Endothelial cell of umbilical vein (primary cell): Measurements from ENCODE around the gene SRCIN1. TPM values are rescaled to one million over a fixed set of nuclear protein-coding genes. Genes with fewer than 3 reads are reported as not detected.

Experiments
- BruUV-seq: library from RNA; stranded (reverse); fragments of 400-500 nt; replicated peaks from 2 replicates; lab custom pipeline; 2021; lab: Mats Ljungman, UMichigan
- CTCF ChIA-PET: fragments of 300-600, 350-600 bp; sonication (Branson Sonifier 250); formaldehyde crosslinking; loops from one replicate; lab custom pipeline; 2021; ENCODE audit warnings: antibody characterized with exemption, inconsistent platforms; lab: Charles Lee
- POLR2A ChIA-PET: fragments of 300-600, 350-600 bp; sonication (Branson Sonifier 250); formaldehyde crosslinking; loops from one replicate; lab custom pipeline; 2021; ENCODE audit warnings: antibody characterized with exemption, inconsistent platforms; lab: Charles Lee
- DNase-seq: peaks from one replicate; pipeline ENCODE4 v3.0.0-alpha.2; 2011; ENCODE audit warnings: low read depth, low spot score
- FAIRE-seq: peaks from 2 replicates; lab custom pipeline; 2011; peaks lifted over from hg19 to GRCh38; lab: Jason Lieb, UNC
- H2AFZ ChIP-seq: 2 replicates; pipeline ENCODE4 v1.6.0; 2012; ENCODE audit warnings: low read depth, low read length, control low read depth, inconsistent platforms
- H3K27ac ChIP-seq: 2 replicates; pipeline ENCODE4 v1.5.1; 2011; ENCODE audit warnings: low read depth, mild to moderate bottlenecking, control low read depth, low read length, moderate library complexity; ENCODE audit not compliant: insufficient read depth
- H3K27me3 ChIP-seq, 2 experiments: 2 replicates each; pipeline versions ENCODE4 v1.6.0 to v1.6.1; 2011; ENCODE audit warnings: low read length in 2 of 2, mixed read lengths in 1 of 2; ENCODE audit not compliant: control insufficient read depth in 2 of 2, insufficient read depth in 2 of 2
- H3K36me3 ChIP-seq, 2 experiments: 2 replicates in 1 of 2; 3 replicates in 1 of 2; pipeline ENCODE4 v1.5.1; 2011; ENCODE audit warnings: low read length in 2 of 2, mild to moderate bottlenecking in 1 of 2, moderate library complexity in 1 of 2; ENCODE audit not compliant: control insufficient read depth in 2 of 2, insufficient read depth in 2 of 2; ENCODE audit errors: extremely low read depth in 1 of 2
- H3K4me1 ChIP-seq: 3 replicates; pipeline ENCODE4 v1.5.1; 2011; ENCODE audit warnings: mild to moderate bottlenecking, low read length; ENCODE audit not compliant: control insufficient read depth, insufficient read depth; ENCODE audit errors: extremely low read depth
- H3K4me2 ChIP-seq: 2 replicates; pipeline ENCODE4 v1.6.1; 2011; ENCODE audit warnings: low read length, control low read depth, mixed read lengths; ENCODE audit not compliant: insufficient read depth
- H3K4me3 ChIP-seq, 3 experiments: fragments of 200-600 bp in 1 of 3; sonication (generic), shearing (Covaris generic) in 1 of 3; replicated peaks in 1 of 3; 2 replicates each; pipeline ENCODE4 v1.5.1; 2011 to 2016; ENCODE audit warnings: control low read depth in 3 of 3, low read length in 3 of 3, mild to moderate bottlenecking in 2 of 3, inconsistent platforms in 1 of 3, low read depth in 1 of 3, moderate library complexity in 1 of 3; ENCODE audit not compliant: insufficient read depth in 1 of 3
- H3K79me2 ChIP-seq: 2 replicates; pipeline ENCODE4 v1.6.0; 2012; ENCODE audit warnings: low read length, inconsistent platforms; ENCODE audit not compliant: control insufficient read depth, insufficient read depth
- H3K9ac ChIP-seq: replicated peaks from 2 replicates; pipeline ENCODE3; 2011; ENCODE audit warnings: low read length, control low read depth; ENCODE audit not compliant: insufficient read depth; ENCODE audit errors: extremely low read depth
- H3K9me1 ChIP-seq: replicated peaks from 3 replicates; pipeline ENCODE4 v1.6.0; 2011; ENCODE audit warnings: mild to moderate bottlenecking, low read length; ENCODE audit not compliant: control insufficient read depth, insufficient read depth; ENCODE audit errors: extremely low read depth
- H3K9me3 ChIP-seq: replicated peaks from 2 replicates; pipeline ENCODE4 v1.5.1; 2012; ENCODE audit warnings: low read length, inconsistent platforms; ENCODE audit not compliant: control insufficient read depth, insufficient read depth
- H4K20me1 ChIP-seq: replicated peaks from 2 replicates; pipeline ENCODE3; 2011; ENCODE audit warnings: mild to moderate bottlenecking, low read length; ENCODE audit not compliant: control insufficient read depth, insufficient read depth; ENCODE audit errors: extremely low read depth
- EZH2 ChIP-seq: IDR thresholded peaks from 2 replicates; pipeline ENCODE4 v1.6.1; 2012; ENCODE audit warnings: borderline replicate concordance, low read depth, mild to moderate bottlenecking, moderate library complexity, low read length, inconsistent platforms; ENCODE audit not compliant: severe bottlenecking
- FOS ChIP-seq: IDR thresholded peaks from 2 replicates; pipeline ENCODE4 v1.6.1; 2011; ENCODE audit warnings: mild to moderate bottlenecking, low read length, moderate library complexity, borderline replicate concordance; ENCODE audit not compliant: insufficient read depth
- GATA2 ChIP-seq: IDR thresholded peaks from 2 replicates; pipeline ENCODE4 v1.7.0; 2011; ENCODE audit warnings: low read depth, mild to moderate bottlenecking, moderate library complexity, mixed read lengths, low read length; ENCODE audit not compliant: insufficient read length, insufficient read depth
- JUN ChIP-seq: IDR thresholded peaks from 2 replicates; pipeline ENCODE4 v1.6.1; 2011; ENCODE audit warnings: borderline replicate concordance, low read depth; ENCODE audit not compliant: insufficient read length, insufficient read depth
- MYC ChIP-seq: IDR thresholded peaks from one replicate; pipeline ENCODE4 v1.6.1; 2011; ENCODE audit warnings: mild to moderate bottlenecking, low read depth, low read length
- POLR2A ChIP-seq: IDR thresholded peaks from 2 replicates; pipeline ENCODE4 v1.6.1; 2012; ENCODE audit warnings: low read depth, mild to moderate bottlenecking, control low read depth, low read length
- POLR2AphosphoS5 ChIP-seq: IDR thresholded peaks from 2 replicates; pipeline ENCODE4 v1.6.1; 2012; ENCODE audit warnings: low read depth, mild to moderate bottlenecking, control low read depth, low read length, moderate library complexity; ENCODE audit not compliant: insufficient read depth
- dilution Hi-C: fragments of 300-500 bp; cut with MboI; formaldehyde crosslinking; loops from one replicate; pipeline ENCODE4 v1.15.0; 2019; ENCODE audit warnings: low sequenced_read_pairs; ENCODE audit not compliant: extremely low pct_ligation_motif_present
- intact Hi-C: fragments of 100-400 bp; cut with micrococcal nuclease; formaldehyde crosslinking; loops from one replicate; pipeline ENCODE4 v1.10.0; 2022
- polyA plus RNA-seq, 4 experiments: library from polyadenylated mRNA; depleted of rRNA in 3 of 4; stranded (reverse) in 3 of 4; unstranded in 1 of 4; fragments of >200 nt; gene quantifications; 2 replicates each; pipeline versions ENCODE4 v1.2.1 to v1.2.3, GENCODE V29; 2011 to 2012; ENCODE audit warnings: missing spikeins in 1 of 4
- total RNA-seq: library from RNA; stranded (reverse); gene quantifications from 2 replicates; pipeline ENCODE4 v1.2.3, GENCODE V29; 2021
- TF ChIP-seq, protein P1 (sequence below): IDR thresholded peaks from 2 replicates; pipeline ENCODE4 v1.6.1; 2011; ENCODE audit not compliant: insufficient read depth, insufficient read length
- TF ChIP-seq, protein P2 (sequence below), 2 donors: IDR thresholded peaks; 1 replicate in 1 of 2; 2 replicates in 1 of 2; pipeline ENCODE4 v1.5.1; 2011; ENCODE audit warnings: low read length in 2 of 2, mild to moderate bottlenecking in 2 of 2, moderate library complexity in 2 of 2, control low read depth in 1 of 2, inconsistent platforms in 1 of 2, low read depth in 1 of 2; ENCODE audit not compliant: insufficient read depth in 1 of 2; ENCODE audit errors: extremely low read depth in 1 of 2

The SRCIN1 gene
- total and polyA plus RNA-seq, 2 donors (not counting 3 experiments of a cell fraction or from before 2014, with no cell fraction given): 0.15 to 0.35 TPM

DNA sequence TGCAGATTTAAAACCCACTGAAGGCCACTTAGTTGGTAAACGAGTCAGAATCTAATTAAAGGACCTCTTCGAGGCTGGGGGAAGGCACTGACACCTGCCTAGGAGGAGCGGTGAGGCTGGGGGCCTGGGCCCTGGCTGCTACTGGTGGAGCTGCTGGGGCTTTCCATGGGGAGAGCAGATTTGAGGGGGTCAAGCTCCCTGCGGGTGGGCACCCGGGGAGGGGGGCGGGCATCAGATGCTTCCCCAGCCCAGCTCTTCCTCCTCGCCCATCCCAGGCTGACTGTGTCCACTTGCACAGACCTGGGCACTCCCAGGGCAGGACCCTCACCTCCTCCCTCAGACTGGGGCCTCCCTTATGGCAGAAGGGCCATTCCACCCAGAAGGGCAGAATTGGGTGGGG, 19.0 kb downstream of the SRCIN1 start:
- Histone ChIP-seq H2AFZ (no peak overlapping the region), H3K9me3 (no peaks in the 10 kb centered on the region), H4K20me1 (no peaks in the 10 kb centered on the region), H3K27me3 (peaks cover 25 to 27% of the 10 kb centered on the region in 2 experiments), H3K4me1 (no peaks in the 10 kb centered on the region), H3K9me1 (no peaks in the 10 kb centered on the region), H3K79me2 (no peaks in the 10 kb centered on the region), H3K9ac (no peak overlapping the region), H3K27ac (no peak overlapping the region), H3K36me3 (no peaks in the 10 kb centered on the region), H3K4me2 (no peak overlapping the region), H3K4me3 (no peak overlapping the region)
- no TSS peak for BruUV-seq
- ChIA-PET CTCF (interaction anchor here (0.9 to 6.0 kb wide), 7 partner anchors 11 to 81 kb away, joined by 3 to 91 read pairs (median 4); no protein-coding TSS in a partner anchor), POLR2A (no interaction called here)
- no peak for FAIRE-seq
- TF ChIP-seq JUN (no peak), POLR2A (no peak), MYC (no peak), EZH2 (no peak), FOS (no peak), POLR2AphosphoS5 (no peak), GATA2 (no peak)
- TF ChIP-seq, protein P1, sequence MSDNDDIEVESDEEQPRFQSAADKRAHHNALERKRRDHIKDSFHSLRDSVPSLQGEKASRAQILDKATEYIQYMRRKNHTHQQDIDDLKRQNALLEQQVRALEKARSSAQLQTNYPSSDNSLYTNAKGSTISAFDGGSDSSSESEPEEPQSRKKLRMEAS: no peak
- TF ChIP-seq, protein P2, sequence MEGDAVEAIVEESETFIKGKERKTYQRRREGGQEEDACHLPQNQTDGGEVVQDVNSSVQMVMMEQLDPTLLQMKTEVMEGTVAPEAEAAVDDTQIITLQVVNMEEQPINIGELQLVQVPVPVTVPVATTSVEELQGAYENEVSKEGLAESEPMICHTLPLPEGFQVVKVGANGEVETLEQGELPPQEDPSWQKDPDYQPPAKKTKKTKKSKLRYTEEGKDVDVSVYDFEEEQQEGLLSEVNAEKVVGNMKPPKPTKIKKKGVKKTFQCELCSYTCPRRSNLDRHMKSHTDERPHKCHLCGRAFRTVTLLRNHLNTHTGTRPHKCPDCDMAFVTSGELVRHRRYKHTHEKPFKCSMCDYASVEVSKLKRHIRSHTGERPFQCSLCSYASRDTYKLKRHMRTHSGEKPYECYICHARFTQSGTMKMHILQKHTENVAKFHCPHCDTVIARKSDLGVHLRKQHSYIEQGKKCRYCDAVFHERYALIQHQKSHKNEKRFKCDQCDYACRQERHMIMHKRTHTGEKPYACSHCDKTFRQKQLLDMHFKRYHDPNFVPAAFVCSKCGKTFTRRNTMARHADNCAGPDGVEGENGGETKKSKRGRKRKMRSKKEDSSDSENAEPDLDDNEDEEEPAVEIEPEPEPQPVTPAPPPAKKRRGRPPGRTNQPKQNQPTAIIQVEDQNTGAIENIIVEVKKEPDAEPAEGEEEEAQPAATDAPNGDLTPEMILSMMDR (IDR thresholded peaks at IDR 0.05; ENCODE audit: extremely low read depth in 1 of 2, insufficient read depth in 1 of 2, low read depth in 1 of 2, low read length in 2 of 2): no peak
- no peak for DNase-seq
- intact Hi-C loops (loop anchor here (5.0 kb wide), 1 partner anchor 74 kb away; no protein-coding TSS in a partner anchor), dilution Hi-C loops (no loop called here)
